Epithelial cell of prostate (primary cell): ENCODE data around the gene DPF1.

Source experiments
- DNase-seq: peaks from one replicate; pipeline ENCODE4 v3.0.0-alpha.2; 2011; ENCODE audit warnings: low read depth, low spot score
- H3K27ac ChIP-seq: fragments of 450-650 bp; 2 replicates; pipeline ENCODE4 v1.5.1; 2017; ENCODE audit warnings: mild to moderate bottlenecking

The DPF1 gene

DNA sequence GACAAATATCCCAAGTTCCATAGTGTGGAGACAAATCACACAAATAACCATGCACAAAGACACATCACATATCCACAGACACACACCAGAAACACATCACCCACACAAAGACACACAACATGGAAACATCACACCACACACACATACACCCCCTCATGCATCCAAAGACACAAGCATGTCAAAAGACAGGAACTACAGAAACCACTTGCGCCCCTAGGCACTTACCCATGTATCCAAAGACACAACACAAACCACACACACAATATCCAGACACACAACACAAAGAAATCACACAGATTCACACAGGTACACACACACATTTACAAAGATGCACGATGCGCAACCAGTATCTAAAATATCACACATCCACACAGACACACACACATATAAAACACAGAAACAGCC, 901 bp downstream of the DPF1 start:
- no peak for DNase-seq
- H3K27ac ChIP-seq, result no peak overlapping the region

DNA sequence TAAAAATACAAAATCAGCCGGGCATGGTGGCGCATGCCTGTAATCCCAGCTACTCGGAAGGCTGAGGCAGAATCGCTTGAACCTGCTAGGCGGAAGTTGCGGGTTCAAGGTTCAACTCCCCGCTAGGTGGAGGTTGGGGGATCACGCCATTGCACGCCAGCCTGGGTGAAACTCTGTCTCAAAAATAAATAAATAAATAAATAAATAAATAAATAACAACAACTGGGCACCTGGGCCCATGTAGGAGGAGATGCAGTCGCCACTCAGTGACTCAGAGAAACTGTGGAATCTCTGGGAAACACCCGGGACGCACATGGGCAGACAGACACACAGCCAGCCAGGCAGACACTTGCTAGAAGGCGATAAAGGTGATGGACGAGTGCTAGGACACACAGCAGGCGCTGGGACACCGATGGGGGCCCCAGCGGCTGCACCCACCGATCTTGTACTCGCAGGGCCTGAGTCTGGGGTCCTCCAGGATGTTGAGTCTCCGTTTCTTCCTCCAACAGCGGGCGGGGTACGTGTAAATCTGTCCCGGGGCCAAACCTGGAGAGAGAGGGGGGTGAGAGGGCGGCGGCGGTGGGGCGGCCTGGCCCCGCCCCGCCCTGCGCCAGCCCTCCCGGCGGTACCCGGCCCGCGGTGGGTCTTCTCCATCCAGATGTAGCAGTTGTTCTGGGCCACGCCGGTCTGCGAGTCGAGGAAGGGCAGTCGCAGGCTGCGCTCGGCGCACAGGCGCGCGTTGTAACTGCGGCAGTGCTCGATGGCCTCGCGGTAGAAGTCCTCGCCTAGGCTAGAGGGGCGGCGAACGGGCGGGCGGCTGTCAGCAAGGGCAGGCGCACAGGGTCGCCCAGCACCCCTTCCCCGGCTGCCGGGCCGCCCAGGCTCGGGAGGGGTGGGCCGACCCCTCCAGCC, 1.8 kb downstream of the DPF1 start:
- H3K27ac ChIP-seq, result no peak overlapping the region
- DNase-seq, result no peak

DNA sequence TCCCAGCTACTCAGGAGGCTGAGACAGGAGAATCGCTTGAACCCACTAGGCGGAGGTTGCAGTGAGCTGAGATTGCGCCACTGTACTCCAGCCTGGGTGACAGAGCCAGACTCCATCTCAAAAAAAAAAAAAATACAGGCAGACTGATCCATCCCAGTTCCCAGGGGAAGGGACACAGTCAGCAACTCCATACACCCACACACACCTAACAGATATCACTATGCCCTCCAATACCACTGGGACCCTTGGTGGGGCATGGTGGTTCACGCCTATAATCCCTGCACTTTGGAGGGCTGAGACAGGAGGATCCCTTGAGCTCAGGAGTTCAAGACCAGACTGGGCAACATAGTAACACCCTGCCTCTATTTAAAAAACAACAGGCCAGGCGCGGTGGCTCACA, 2.6 kb downstream of the DPF1 start:
- H3K27ac ChIP-seq, result no peak overlapping the region
- DNase-seq, result no peak

DNA sequence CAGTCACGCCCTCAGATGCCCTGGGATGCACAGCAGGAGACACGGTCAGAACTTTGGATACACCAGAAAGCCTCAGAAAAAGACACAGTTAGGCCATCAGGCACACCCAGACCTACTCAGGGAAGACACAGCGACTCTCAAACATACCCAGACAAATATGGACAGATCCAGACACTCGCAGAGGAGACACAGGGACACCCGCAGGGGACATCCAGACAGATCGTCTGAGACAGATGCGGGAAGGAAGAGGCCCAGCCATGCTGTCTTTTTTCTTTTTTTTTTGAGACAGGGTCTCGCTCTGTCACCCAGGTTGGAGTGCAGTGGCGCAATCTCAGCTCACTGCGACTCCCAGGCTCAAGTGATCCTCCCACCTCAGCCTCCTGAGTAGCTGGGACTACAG, 4.8 kb downstream of the DPF1 start:
- no peak overlapping the region for H3K27ac ChIP-seq

DNA sequence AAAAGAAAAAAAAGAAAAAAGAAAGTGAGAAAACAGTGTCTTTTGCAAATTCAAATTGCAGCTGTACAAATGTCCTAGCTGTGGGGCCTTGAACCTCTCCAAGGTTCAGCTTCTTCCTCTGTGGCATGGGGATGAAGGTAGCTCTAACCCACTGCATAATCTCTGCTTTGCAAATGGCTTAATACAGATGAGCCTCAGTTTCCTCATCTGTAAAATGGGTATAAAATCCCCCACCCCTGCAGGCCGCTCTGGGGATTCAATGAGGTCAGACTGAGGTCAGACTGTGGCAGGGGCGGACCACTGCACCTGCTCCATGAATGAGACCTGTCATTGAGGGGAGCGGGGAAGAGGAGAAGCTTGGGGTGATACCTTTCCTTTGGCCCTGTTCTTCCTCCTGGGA, 5.8 kb downstream of the DPF1 start:
- H3K27ac ChIP-seq, result no peak overlapping the region
- DNase-seq, result no peak

More for the DNA sequence above, 4.8 kb downstream of the DPF1 start:
- DNase-seq, result no peak

DNA sequence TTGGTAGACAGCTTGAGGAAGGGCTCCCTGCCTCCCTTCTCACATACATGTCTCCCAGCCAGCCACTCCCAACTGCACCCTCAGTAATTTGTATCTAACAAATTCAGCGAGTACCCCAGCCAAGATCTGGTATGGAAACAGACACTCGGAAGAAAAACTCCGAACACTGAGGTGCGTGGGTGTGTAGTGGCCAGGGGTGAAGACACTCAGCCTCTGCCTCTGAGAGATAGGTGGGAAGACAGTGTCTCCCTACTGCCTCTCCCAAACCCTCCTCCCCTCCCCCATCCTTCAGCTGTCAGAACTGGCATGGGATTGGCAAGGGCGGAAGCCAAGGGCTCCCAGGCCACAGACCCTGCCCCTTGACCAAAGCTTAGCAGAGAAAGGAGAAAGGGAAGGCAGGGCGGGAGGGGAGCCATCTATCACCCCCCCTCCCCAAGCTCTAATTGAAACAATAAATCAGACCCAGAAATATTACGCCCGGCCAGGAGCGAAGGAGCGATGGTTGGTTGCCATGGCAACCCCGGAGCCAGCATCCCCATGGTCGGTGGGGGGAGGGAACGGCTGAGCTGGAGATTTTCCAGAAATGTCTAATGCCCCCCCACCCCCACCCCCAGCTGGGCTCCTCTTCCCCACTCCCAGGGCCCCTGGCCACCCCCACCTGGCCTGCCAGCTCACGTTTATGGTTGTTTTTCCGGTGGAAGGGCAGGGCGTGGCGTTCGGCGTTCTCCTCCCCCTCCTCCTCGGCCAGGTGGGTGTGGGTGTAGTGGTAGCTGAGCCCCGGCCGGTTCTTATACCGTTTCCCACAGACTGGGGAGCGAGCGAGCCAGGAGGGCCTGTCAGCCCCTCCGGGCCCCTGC, 7.0 kb downstream of the DPF1 start:
- no peak for DNase-seq

DNA sequence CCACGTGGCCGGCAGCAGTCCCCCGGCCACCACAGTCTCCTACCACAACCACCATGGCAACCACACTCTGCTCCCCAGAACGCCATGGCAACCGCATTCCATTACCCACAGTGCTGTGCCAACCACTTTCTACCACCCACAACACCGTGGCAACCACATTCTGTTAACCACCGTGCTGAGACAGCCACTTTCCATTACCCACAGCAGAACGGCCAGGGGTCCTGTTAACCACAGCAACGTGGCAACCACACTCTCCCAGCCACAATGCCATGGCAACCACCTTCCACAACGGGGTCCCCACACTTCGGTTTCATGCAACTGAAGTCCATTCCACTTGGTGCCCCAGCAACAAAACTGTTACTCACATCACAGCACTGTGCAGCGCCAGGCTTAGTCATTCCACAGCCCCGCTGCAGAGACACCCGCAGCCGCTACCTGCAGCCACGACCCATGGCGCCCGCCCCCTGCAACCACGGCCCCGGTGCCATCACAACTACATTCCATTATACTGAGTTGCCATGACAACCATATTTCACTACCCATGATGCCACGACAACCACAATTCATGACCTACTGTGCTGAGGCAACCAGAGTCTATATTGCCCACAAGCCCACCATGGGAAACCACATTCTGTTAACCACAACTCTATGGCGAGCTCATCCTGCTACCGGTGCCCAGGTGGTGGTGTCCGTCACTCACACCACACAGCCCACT, 10.0 kb downstream of the DPF1 start:
- no peak overlapping the region for H3K27ac ChIP-seq
- no peak for DNase-seq

More for the DNA sequence above, 7.0 kb downstream of the DPF1 start:
- H3K27ac ChIP-seq, result no peak overlapping the region

DNA sequence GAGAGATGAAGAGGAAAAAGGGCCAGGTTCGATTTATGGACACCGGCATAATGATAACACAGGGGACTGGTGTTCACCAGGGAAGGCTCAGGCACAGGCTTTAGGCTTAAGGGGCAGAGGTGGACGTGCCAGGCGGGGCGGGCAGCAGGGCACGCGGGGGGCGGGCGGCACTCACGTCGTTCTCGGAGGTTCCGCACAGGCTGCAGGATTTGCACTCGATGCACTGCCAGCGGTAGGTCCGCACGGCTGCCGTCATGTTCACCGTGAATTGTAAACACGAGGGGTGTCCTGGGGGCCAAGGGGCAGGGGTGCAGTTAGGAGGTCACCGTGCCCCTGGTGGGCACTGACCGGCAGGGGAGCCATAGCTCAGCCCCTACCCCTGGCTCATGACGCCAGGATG, 10.6 kb downstream of the DPF1 start:
- no peak for DNase-seq
- no peak overlapping the region for H3K27ac ChIP-seq

DNA sequence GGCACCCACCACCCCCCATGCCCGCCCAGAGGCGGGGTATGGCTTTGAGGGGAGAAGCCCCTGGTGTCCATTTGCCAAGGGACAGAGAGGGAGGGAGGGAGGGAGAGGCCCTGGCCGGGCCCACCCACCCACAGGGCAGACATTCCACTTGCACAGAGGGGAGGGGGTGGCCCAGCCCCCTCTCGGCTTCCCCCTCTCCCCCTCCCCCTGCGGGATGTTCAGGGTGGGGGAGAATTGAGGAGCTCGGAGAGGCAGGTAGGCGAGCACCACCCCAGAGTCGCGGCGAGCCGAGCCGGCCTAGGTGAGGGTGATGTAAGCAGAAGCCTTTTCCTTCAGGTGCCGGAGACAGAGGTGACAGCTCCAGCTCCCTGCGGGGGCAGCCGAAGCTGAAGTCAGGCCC, 12.3 kb downstream of the DPF1 start:
- H3K27ac ChIP-seq, result no peak overlapping the region
- DNase-seq, result no peak

DNA sequence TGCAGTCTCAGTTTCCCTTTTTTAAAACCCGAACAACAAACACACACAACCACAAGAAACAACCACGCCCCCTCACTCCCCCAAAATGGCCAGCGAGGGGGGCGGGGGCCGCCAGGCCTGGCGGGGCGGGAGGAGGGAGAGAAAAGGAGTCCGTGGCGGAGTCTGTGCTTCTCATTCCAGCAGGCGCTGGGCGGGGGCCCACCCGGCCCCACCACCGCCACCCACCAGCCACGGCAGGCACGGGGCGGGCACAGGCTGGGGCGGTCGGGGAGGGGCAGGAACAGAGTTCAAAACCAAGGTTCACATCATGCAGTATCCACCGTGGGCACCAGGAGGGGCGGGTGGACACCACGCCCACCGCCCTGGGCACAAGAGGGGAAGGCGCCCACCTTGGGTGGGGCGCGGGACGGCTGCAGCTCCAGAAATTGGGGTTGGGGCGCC, 12.9 kb downstream of the DPF1 start:
- H3K27ac ChIP-seq, result no peak overlapping the region
- no peak for DNase-seq

DNA sequence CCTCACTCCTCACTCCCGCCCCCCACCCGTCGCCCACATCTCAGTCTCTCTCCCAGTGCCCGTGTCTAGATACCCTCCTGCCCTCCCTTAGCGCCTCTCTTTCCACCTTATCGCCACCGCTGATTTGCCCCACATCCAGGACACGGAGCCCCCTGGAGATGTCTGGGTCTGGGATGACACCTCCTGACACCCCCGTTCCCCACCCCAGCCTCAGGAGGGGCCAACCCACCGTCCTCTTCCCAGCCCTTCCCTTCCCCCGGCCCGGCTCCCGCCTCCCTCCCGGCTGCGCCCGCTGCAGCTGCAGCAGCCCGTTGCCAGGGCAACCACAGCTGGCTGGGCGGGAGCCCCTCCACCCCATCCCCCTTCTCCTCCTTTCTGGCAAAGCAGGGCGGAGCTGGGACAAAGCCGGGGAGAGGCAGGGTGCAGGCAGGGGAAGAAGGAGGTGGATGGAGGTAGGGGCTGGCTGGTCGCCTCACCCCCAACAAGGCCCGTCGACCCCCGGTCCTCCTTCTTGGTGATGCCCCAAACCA, 13.5 kb downstream of the DPF1 start:
- H3K27ac ChIP-seq, result no peak overlapping the region
- DNase-seq, result no peak

DNA sequence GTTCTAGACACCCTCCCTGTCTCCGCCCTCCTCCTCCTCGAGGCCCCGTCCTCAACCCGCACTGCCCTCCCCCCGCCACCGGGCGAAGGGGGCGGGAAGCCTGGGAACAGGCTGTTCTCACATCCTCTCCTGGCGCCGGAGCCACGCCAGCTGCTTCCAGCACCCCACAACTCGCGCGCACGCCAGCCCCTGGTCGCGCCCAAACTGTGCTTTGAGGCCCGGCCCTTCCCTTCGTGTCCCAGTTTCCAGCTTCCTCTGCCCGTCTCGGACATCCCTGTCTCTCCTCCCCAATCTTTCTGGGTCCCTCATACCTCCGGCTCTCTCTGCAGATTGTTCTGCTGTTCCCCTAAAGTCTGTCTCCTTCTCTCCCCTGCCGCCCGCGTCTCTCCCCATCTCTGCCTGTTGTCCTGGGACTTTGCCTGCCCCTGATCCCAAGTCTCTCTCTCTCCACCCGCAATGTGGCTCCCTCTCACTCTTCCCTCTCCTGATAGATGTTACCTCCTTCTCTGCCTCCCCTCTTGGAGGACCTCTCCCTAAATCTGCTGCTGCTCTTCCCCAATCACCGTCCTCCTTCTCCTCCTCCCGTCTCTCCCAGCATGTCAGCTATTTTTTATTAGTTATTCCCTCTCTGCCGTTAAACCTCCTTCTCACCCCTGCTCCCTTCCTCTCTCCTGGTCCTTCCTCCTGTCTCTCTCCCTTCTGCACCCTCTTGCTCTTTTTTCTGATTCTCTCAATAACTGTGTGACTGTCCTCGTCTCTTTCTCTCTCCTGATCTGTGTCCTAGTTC, 14.2 kb downstream of the DPF1 start:
- no peak overlapping the region for H3K27ac ChIP-seq
- no peak for DNase-seq

DNA sequence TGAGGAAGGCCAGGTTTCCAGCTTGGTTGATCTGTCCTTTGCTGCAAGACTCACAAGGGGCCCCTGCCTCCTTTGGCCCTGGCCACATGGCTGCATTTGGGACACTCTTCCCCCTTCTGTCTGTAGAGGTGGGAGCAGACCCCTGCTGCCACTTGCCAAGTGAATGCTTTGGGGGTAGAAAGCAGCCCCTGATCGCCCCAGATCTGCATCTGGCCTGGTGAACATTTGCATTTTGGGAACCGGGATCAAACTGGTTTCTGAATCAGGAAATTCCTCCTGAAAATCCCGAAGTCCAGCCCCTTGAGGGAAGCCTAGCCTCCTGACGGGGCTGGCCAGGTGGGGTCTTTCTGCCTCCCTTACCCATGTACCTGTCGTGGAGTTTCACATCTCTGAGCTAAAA, 14.9 kb downstream of the DPF1 start:
- H3K27ac ChIP-seq, result no peak overlapping the region

DNA sequence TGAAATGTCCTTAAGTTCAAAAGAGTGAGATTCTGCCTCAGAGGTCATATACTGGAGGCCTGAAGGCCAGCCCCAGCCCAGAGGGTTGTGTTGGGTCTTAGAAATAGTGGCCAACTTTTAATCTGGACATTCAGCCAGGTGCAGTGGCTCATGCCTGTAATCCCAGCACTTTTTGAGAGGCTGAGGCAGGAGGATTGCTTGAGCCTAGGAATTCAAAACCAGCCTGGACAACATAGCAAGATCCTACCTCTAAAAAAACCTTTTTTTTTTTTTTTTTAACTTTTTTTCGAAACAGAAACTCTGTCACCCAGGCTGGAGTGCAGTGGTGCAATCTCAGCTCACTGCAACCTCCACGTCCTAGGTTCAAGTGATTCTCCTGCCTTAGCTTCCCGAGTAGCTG, 15.5 kb downstream of the DPF1 start:
- no peak overlapping the region for H3K27ac ChIP-seq
- DNase-seq, result no peak

More for the DNA sequence above, 14.9 kb downstream of the DPF1 start:
- no peak for DNase-seq

DNA sequence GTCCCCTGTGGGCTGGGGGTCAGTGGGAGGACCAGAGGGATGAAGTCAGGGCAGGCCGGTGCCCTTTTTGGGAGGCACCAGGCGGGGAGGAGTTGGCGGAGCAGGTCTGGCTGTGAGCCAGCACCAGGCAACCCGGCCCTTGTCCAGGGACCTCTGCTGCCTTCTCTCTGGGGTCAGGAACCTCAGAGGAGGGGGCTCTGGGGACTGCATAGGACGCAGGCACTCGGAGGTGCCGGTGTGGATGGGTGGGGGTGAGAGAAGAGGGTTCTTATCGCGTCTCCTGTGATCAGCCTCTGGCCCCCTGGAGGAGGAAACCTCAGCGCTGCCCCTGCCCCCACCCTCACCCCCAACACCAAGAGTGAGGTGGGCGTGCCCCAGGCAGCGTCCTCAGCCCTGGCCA, 16.5 kb downstream of the DPF1 start:
- no peak for DNase-seq
- H3K27ac ChIP-seq, result no peak overlapping the region

DNA sequence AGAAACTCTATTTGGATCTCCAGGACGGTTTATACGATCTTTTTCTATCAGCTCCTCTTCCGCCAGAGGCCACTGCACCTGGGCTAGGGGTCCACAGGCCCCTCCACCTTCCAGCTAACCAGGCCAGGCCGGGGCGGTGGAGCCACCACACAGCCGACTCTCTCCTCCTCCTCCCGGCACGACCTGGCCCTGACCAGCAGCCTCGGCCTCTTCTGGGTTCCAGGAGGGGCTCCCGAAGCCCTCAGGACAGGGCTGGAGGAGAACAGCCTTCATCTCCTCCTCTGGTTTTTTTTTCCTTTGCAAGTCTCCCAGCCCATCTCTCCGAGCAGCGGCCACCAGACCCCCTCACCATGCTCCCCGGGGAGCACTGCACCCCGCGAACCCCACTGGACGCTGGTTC, 17.1 kb downstream of the DPF1 start:
- H3K27ac ChIP-seq, result no peak overlapping the region
- no peak for DNase-seq

DNA sequence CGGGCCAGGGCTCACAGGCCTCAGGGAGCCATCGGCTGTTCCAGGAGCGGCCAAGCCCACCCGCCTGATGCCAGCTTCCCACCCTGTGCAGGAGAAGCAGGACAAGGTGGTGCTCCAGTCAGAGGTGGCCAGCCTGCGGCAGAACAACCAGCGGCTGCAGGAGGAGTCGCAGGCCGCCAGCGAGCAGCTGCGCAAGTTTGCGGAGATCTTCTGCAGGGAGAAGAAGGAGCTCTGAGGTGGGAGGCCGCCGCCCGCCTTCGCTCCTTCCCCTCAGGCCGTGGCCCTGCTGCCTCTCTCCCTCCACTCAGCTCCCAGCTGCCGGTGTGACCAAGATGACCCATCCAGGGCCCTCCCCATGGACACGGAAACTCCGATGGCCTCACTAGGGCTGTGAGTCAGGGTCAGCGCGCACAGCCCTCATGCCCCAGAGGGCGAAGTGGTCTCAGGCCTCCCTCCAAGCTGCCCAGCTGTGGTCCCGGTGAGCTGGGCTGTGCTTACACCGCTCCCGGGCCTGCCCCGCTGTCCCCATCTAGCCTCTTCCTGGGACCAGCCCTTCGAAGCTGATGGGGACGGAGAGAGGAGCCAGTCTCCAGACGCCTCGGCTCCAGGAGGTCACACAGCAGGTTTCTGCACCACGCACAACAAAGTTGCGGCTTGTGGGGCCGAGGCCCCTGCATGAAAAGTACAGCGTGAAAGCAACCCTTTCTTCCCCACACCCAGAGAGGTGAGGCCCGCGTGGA, 17.8 kb downstream of the DPF1 start:
- no peak overlapping the region for H3K27ac ChIP-seq
- DNase-seq, result no peak

DNA sequence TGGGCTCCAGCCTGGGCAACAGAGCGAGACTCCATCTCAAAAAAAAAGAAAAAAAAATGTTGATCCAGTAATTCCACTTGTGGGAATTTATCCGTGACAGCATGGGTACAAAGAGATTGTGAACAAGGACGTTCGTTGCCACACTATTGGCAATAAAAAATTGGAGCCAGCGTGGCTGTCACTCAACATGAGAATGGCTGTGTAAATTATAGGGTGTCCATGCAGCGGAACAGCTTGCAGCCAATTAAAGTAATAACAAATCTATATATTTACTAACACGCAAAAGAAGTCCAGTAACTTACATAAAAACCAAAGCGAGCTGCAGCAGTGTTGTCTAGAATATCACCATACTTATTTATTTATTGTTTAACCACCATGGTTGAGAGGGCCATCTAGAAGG, 19.3 kb downstream of the DPF1 start:
- DNase-seq, result no peak
- H3K27ac ChIP-seq, result no peak overlapping the region

DNA sequence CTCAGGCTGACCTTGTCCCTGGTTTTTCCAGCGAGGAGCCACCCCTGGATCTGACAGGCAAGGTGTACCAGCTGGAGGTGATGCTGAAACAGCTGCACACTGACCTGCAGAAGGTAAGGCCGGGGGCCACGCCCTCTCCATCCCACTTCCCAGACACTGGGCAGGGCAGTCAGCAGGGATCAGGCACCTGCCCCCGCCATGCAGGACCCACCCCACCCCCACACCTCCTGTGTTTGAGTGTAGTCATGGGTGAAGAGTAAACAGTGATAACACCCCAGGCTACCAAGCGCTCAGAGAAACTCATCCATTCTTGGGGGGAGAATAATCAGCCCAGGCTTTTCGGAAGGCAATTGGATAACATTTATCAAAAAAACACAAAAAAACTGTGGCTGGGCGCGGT, 19.9 kb downstream of the DPF1 start:
- no peak overlapping the region for H3K27ac ChIP-seq
- no peak for DNase-seq
